GM13976 (cell line): ENCODE results near the gene APBA2.

ENCODE experiments used
- DNase-seq: peaks from one replicate; pipeline ENCODE4 v3.0.0; 2012; ENCODE audit warnings: low spot score
- in situ Hi-C: fragments of 300-500 bp; cut with MboI; formaldehyde crosslinking; loops from one replicate; pipeline ENCODE4 v1.12.0; 2022; ENCODE audit warnings: low sequenced_read_pairs, mixed read lengths, inconsistent platforms; ENCODE audit not compliant: unreplicated experiment
- TF ChIP-seq, protein P1 (sequence below): IDR thresholded peaks from 2 replicates; pipeline ENCODE4 v1.5.1; 2012; ENCODE audit warnings: borderline replicate concordance, mild to moderate bottlenecking; ENCODE audit not compliant: insufficient read depth; ENCODE audit errors: extremely low read depth, missing control alignments, control extremely low read depth

The APBA2 gene

GRCh38 chr15:29035336-29036285, 149.8 kb downstream of the APBA2 start:
- TF ChIP-seq, protein P1, sequence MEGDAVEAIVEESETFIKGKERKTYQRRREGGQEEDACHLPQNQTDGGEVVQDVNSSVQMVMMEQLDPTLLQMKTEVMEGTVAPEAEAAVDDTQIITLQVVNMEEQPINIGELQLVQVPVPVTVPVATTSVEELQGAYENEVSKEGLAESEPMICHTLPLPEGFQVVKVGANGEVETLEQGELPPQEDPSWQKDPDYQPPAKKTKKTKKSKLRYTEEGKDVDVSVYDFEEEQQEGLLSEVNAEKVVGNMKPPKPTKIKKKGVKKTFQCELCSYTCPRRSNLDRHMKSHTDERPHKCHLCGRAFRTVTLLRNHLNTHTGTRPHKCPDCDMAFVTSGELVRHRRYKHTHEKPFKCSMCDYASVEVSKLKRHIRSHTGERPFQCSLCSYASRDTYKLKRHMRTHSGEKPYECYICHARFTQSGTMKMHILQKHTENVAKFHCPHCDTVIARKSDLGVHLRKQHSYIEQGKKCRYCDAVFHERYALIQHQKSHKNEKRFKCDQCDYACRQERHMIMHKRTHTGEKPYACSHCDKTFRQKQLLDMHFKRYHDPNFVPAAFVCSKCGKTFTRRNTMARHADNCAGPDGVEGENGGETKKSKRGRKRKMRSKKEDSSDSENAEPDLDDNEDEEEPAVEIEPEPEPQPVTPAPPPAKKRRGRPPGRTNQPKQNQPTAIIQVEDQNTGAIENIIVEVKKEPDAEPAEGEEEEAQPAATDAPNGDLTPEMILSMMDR = no peak
- no peak for DNase-seq
- in situ Hi-C loops = no loop called here

DNA sequence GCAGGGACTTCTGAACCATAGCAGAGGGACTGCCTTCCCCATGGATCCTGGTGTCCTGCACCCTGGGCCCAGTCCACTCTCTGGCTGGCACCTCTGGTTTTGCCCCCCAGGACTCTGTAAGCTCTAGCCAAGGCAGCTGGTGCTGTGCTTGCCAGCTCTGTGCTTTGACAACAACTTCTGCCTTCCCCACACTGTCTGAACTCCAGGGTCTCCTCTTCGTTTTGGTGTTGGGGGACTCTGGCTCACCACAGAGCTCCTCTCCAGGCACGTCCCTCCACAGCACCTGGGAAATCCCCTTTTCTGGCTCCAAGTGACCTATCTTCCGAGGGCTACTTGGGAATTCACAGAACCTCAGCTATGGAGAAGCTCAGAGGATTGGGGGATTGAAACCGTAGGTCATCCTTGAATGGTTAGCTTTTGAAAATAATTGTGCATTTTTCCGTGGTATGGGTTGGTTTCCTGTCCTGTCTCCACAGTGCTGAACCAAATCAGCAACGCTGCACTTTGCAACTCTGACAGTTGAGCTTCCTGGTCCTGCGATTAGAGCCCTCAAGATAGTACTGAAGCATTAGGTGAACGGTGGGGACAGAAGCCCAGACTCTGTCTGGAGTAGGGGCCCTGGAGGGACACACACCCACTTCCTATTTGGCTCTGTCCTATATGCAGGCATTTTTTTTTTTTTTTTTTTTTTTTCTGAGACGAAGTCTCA, 152.4 kb downstream of the APBA2 start:
- DNase-seq = no peak
- in situ Hi-C loops = no loop called here
- TF ChIP-seq, protein P1 = no peak

GRCh38 chr15:29039466-29040369, 153.9 kb downstream of the APBA2 start:
- TF ChIP-seq, protein P1 = no peak
- in situ Hi-C loops = no loop called here

GRCh38 chr15:29040370-29040751, 154.6 kb downstream of the APBA2 start:
- TF ChIP-seq, protein P1 = no peak
- in situ Hi-C loops = no loop called here
- no peak for DNase-seq

More at GRCh38 chr15:29039466-29040369, 153.9 kb downstream of the APBA2 start:
- DNase-seq = no peak

- no peak for DNase-seq
- in situ Hi-C loops = no loop called here
- TF ChIP-seq, protein P1 = no peak
Observed at GRCh38 chr15:29043736-29044502, 158.1 kb downstream of the APBA2 start.
